NCI-H1436 treated with DMSO at 0.1 percent for 48 hours (cell line): ENCODE data around the gene CHD1.
"Not testable (repeated sequence)": the region's sequence is repeated elsewhere in the genome, so short reads cannot be mapped to it uniquely, and the experiment has no call there.

ENCODE experiments used
- DNase-seq: peaks from one replicate; lab custom pipeline; 2025; lab: John Stamatoyannopoulos, UW

Gene CHD1

DNA sequence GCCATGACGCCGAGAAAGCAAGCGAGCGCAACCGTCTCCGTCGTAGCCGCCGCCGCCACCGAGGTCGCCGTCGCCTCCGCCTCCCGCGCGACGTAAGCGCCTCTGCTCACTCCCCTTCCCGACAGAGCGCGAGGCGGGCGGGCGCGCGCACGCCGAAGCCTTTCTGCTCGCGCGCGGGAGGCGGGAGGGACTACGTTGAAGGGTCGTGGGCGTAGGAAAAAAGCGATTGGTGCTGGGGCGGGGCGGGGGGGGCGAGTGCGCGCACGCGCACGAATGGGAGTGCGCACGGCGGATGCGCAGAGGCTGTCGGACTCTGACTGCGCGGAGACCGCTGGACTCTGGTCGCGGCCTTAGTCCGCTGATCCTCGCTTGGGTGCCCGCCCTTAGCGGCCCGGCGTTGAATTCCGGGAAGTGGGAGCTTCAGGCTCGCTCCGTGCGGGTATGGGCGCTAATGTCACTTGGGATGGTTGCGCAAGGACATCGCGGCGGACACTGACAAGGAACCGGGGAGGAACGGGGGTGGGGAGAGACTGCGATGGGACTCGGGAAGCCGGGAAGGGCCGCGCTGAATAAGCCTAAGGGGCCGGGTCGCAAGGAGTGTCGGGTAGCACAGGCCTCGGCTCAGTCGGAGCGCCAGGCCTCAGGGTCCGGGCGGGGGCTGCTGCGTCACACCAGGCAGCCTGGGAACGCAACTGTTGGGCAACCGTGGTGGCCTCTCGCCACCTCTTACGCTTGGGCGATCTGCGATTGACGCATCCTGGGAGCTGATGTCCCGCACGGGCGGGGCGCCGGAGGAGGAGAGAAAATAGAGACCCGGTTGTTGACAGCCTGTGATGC is at the start of gene CHD1:
TSS of gene CHD1 (minus strand) at position 135 of the 837 bp plus-strand sequence. CDS start 2,621 bp downstream, outside the sequence.
- peak; percentile 78 for DNase-seq

DNA sequence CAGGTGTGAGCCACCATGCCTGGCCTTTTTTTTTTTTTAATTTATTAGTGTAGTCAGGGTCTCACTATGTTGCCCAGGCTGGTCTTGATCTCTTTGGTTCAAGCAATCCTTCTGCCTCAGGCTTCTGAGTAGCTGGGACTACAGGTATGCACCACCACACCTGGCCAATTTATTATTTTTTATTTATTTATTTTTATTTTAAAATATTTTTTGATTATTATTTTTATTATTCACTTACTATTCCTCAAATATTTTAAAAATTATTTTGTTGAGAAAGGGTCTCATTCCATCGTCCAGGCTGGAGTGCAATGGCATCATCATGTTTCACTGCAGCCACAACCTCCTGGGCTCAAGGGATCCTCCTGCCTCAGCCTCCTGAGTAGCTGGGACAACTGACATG is 49.7 kb upstream of the CHD1 start:
- DNase-seq: no peak

DNA sequence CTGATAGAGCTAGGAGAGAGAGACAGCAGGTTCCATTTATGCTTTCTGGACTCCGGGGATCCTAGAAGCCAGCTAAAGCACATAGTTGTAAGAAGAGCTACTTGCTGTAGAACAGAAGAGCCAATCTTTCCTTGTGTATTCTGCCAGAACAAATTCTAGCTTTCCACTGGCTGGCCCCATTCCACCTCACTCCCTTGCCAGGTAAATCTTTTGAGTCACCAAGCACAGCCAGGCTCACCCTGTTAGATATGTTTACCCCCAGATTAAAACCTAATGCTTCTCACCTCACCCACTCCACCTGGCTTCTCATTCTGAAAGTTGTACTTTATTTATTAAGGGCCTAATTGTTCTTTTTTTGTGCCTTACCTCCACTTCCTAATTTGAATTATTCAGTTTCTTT is 48.9 kb upstream of the CHD1 start:
- no peak for DNase-seq

DNA sequence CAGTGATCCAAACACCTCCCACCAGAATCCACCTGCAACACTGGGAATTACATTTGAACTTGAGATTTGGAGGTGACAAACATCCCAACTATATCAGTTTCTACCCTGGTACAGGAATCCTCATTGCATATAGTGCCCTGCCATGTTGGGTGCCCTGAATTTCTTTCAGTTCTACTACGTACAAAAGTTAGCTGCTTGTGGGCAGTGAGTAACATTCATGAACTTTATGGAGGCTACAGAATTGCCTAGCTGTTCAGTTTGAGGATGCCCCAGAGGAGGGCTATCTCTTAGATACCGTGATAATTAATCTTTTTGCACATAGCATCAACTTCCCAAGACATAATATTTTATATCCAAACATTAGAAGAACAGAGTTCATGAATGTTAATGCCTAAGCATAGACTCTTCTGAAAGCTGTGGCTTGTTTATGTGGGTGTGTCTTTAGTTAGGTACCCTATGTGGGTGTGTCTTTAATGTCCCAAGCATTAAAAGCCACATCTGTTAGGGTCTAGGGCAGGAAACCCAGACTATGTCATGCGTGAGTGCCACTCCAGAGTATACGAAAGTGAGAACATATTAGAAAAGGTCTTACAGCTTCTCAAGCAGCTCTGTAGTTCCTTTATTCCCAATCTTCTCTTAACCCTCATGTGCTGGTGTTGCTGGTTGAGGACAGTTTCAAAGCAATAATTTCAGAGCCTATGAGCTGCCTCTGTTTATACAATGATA is 47.0 kb upstream of the CHD1 start:
- no peak for DNase-seq

DNA sequence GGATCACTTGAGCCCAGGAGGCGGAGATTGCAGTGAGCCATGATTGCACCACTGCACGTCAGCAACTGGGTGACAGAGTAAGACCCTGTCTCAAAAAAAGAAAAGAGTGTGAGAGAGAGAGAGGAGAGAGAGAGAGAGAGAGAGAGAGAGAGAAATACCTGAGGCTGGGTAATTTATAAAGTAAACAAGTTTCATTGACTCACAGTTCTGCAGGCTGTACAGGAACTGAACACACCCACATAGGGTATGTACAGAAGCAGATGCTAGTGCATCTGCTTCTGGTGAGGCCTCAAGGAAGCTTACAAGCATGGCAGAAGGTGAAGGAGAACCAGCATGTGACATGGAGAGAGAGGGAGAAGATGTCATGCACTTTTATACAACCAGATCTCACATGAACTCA is 46.4 kb upstream of the CHD1 start:
- DNase-seq: no peak

DNA sequence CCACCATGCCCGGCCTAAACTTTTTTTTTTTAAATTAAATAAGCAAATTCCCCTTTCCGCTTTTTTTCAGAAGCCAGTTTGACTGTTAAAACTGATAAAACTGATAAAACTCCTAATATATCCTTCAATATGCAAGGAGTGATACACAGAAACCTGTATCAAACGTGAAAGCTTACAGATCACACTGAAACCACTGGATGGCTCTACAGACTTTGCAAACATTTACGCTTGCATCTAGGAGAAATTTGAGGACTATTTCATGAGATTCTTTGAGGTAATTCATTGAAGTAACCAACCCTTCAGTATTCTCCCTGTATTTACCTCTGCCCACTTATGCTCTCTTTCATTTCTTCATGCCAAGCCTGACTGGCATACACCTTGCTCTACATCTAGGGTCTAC is 40.6 kb upstream of the CHD1 start:
- DNase-seq: no peak

DNA sequence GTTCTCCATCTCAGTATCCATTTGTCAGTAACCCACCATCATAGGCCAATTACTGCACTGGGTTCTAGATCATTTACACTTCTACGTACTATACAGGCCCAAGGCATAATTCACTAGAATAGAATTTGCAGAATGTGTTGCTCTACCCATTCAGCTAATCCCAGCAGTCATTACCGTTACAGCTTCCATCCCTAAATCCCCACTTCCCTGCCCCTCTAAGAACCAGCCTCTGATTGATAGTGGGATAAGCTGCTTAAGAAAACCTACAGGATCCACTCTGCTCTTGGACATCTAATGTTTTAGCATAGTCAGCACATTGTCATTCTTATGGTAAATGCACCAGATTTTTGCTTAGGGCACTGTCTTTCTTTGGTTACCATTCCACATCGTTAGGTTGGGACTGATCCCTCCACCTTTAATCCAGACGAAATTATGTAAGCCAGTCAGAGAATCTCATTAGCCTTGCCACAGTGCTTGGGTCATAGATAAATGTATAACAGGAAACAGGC is 39.3 kb upstream of the CHD1 start:
- no peak for DNase-seq

DNA sequence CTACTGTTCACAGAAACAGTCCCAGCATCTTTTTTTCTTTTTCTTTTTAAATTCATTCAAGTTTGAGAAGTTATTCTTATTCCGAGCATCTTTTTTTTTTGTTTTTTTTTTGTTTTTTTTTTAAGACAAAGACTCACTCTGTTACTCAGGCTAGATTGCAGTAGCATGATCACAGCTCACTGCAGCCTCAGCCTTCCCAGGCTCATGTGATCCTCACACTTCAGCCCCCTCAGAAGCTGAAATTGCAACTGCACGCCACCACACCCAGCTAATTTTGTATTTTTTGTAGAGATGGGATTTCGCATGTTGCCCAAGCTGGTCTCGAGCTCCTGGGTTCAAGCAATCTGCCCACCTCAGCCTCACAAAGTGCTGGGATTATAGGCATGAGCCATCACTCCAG is 36.4 kb upstream of the CHD1 start:
- no peak for DNase-seq

DNA sequence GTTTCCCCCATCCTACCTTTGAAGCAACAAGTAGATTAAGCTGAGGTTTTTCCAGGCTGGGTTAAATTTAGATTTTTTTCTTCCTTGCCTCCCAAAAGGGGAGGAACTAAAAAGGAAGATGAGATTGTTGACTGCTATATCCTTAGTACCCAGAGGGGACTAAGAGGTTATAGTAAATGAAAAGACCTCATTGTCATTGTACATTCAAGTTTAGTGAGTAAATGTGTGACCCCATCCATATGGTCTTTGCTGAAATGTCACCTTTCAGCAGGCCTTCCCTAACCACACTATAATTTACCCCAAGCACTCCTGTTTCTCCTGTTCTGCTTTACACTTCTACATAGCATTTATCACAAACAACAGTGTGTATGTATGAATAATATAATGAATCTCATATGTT is 35.8 kb upstream of the CHD1 start:
- DNase-seq: no peak

DNA sequence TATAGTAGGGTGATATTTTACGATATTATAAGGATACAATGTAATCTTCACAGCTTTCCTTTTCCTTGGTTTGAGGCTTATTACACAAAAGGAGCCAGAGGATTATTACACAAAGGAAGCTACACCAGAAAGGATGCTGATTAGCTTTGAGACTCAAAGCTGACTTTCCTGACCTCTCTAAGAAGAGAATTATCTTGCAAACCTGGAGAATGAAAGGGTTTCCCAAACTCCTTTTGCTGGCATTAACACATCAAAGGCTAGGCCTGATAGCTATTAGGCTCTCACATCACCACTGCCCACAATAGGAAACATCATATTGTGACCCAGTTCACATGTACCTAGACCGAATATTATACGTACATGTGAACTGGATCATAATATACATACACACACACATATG is 34.2 kb upstream of the CHD1 start:
- no peak for DNase-seq

DNA sequence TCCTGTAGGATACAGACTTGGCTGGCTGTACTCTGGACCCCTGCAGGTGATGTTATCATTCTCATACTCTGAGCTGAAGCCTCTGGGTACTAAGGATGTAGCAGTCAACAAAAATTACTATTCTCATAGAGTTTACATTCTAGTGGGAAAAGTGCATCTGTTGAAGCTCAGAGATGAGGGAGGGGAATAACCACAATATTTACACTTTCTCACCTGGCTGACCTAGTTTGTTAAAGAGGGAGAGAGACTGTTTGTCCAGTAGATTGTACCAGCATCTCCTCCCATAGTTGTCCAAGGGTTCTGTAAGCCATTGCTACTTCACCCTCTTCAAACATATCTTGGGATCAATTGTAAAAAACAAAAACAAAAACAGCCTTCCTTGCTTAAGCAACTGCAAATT is 33.8 kb upstream of the CHD1 start:
- no peak for DNase-seq

DNA sequence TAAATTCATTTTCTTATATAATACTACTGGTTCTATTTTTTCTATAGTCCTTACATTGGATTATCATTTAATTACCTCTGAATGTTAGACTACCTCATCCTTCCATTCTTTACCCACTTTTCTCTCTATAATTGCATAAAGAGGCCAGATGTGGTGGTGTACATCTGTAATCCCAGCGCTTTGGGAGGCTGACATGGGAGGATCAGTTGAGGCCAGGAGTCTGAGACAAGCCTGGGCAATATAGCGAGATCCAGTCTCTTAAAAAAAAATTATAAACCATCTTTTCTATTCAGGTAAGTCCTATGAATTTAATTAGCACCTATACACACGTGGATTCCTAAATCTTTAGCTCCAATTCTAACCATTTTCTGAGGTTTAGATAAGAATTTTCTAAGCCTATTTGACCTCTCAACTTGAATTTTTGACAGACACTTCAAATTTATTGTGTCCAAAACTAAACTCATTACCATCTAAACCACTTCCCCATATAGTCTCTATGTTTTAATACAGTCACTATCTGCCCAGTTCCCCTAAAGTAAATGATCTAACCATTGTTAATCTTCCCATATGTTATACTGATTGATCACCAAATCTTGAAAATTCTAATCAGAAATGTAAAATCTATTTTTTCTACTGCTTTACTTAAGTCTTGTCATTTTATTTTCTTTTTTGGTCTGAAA is 33.0 kb upstream of the CHD1 start:
- DNase-seq: no peak

DNA sequence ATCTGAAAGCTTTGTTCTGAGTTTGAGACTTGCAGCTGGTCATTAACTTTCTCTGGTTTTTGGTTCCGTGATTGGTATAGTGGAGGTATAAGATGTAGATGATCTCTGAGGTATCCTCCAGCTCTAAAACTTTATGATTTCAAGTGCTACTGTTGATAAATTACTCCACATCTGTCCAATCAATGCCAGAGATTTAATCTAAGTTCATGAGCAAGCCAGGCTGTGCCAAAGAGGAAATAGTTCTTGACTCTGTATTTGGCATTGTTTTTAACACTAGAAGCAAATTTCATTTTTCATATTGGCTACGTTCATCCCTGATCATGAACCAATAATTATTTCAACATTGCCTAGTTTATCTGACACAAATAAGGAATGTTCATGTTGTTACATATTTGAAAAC is 28.5 kb upstream of the CHD1 start:
- DNase-seq: no peak

DNA sequence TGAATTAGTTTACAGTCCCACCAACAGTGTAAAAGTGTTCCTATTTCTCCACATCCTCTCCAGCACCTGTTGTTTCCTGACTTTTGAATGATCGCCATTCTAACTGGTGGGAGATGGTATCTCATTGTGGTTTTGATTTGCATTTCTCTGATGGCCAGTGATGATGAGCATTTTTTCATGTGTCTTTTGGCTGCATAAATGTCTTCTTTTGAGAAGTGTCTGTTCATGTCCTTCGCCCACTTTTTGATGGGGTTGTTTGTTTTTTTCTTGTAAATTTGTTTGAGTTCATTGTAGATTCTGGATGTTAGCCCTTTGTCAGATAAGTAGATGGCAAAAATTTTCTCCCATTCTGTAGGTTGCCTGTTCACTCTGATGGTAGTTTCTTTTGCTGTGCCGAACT is 27.1 kb upstream of the CHD1 start:
- DNase-seq: not testable (repeated sequence)

DNA sequence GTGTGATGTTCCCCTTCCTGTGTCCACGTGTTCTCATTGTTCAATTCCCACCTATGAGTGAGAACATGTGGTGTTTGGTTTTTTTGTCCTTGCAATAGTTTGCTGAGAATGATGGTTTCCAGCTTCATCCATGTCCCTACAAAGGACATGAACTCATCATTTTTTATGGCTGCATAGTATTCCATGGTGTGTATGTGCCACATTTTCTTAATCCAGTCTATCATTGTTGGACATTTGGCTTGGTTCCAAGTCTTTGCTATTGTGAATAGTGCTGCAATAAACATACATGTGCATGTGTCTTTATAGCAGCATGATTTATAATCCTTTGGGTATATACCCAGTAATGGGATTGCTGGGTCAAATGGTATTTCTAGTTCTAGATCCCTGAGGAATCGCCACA is 26.7 kb upstream of the CHD1 start:
- DNase-seq: not testable (repeated sequence)

DNA sequence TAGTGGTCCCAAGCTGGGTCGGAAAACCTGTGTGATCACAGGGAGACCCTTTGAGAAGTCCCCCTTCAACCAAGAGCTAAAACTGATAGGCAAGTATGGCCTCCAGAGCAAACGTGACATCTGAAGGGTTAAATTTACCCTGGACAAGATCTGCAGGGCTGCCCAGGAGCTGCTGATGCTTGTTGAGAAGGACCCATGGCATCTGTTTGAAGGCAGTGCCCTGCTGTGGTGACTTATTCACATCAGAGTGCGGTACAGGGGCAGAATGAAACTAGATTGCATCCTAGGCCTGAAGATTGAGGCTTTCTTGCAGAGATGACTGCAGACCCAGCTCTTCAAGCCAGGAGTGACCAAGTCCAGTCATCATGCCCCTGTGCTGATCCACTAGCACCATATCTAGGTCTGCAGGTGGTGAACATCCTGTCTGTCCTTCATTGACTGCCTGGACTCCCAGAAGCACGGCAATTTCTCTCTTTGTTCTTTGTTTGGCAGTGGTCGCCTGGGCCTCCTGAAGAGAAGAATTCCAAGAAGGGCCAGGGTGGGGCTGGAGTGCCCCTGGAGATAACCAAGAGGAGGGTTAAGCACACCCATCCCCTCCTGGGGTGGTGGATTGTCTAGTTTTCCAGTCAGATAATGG is 25.7 kb upstream of the CHD1 start:
- DNase-seq: no peak

DNA sequence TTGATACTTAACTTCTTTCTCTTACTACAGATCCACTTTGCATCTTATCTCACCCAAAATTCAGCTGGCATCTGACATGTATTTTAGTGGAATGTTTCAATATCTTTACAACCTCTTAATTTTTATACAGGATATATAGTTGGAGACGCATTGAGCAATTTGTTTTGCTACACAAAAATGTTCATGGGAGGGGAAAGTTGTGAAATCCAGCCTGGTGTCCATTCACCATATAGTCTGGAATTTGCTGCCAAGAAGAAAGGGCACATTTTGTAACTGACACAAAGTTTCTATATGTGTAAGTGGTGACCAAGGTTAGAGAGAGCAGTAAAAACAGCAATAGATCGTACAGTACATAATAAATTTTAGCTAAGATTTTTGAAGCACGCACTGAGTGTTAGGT is 14.0 kb upstream of the CHD1 start:
- no peak for DNase-seq

DNA sequence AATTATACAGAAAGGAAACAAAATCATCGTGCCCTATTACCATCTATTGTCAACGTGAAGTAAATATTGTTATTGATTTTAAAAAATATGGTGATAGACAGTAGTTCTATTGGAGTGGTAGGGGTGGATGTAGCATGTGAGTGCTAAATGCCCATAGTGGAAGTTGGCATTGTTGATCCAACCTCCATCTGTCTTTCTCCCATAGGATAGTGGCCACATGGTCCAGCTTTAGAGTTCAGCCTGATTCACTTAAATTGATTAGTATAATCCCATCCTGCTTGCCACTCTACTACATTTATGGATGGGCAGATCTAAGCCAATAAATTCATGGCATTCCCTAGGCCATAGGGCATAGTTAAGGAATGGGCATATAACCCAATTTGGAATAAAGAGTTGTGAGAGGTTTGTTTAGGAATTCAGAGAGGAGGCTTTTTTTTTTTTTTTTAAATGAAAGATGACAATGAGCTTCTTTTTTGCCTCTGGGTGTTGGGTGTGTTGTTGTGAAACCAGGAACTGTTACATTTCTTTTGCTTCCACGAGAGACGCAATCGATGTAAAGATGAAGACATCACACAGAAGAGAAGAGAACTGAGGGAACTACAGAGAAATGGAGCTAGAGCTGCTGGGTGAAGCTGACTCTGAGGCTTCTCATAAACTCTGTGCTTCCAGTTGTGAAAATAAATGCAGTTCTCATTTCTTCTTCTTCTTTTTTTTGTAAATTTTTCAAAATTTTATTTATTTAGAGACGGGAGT is 12.5 kb upstream of the CHD1 start:
- DNase-seq: no peak

DNA sequence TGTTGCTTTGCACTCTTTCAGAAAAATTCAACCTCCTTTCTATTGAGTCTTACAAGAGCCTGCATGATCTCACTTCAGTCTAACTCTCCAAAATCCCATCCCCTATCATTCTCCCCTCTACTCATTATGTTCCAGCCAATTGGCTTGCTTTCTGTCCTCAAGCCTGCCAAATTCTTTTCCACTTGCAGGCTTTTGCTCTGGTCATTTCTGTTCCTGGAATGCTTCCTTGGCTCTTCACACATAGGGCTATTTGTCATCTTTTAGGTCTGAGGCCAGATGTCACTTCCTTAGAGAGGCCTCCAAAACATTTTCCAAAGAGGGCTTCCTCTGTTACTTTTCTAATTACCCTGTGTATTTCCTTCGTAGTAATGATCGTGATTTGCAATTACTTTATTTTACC is 11.8 kb upstream of the CHD1 start:
- no peak for DNase-seq

DNA sequence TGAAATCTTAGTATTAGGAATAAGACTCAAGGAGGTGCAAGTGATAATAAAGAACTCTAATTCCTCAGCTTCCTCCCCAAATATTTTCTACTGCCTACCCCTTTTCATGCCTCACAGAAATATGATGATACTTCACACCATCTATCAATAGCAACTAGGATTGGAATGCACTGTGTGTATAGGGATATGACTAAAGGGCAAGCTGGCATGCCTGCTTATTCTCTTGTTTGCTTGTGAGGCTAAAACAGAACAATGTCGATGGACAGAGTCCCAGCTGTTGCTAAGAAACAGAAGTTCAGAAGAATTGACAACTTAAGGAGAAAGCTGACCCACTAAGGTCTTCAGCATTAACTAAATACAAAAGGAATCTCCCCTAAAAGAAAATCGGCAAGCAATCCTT is 9.7 kb upstream of the CHD1 start:
- DNase-seq: no peak

DNA sequence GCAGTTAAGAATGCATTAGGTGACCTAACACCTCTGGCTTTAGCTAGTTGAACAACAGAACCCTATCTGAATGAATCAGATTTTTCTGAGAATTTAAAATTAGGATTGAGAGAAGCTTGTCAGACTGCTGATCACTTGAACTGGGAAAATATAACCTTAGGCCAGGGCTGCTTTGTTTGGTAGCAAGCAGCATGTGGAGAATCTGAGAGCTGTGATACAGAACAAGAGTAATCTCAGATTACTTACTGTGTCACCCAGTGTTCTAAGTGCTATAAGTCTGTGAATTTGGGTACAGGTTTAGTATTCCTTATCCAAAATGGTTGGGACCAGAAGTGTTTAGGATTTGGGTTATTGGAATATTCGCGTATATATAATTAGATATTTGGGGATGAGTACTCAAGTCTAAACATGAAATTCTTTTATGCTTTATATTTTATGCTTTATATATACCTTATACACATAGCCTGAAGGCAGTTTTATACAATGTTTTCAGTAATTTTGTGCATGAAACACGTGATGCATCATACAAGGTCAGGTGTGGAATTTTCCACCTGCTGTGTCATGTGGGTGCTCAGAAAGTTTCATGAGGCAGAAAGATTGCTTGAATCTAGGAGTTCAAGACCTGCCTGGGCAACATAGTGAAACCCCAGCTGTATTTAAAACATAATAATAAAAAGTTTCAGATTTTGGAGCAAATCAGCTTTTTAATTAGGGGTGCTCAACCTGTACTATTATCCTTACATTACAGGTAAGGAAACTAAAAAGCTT is 8.3 kb upstream of the CHD1 start:
- no peak for DNase-seq
